Activated naive CD8-positive, alpha-beta T cell treated with anti-CD3 and anti-CD28 coated beads, Interleukin-2, amount 50 U/mL, for 24 hours (primary cell): Measurements from ENCODE around the gene MPLKIP.
A peak's percentile ranks its signal among the peaks of the same experiment; 100 is the strongest.

Experiments used
- ATAC-seq: fragments of 150-1000 bp; cut with Tn5 transposase; one replicate; pipeline ENCODE4 v1.10.0; 2021
- DNase-seq: peaks from one replicate; pipeline ENCODE4 v3.0.0; 2021
- H3K27ac Mint-ChIP-seq: one replicate; pipeline ENCODE4 v1.8.0; 2021; ENCODE audit warnings: mild to moderate bottlenecking, mixed read lengths
- H3K27me3 Mint-ChIP-seq: one replicate; pipeline ENCODE4 v1.8.0; 2021; ENCODE audit warnings: mixed read lengths
- H3K36me3 Mint-ChIP-seq: one replicate; pipeline ENCODE4 v1.8.0; 2021; ENCODE audit warnings: low read depth, mixed read lengths
- H3K4me1 Mint-ChIP-seq: one replicate; pipeline ENCODE4 v1.8.0; 2021; ENCODE audit warnings: mixed read lengths
- H3K4me3 Mint-ChIP-seq: one replicate; pipeline ENCODE4 v1.8.0; 2021; ENCODE audit warnings: mild to moderate bottlenecking, moderate library complexity, mixed read lengths
- H3K9me3 Mint-ChIP-seq: one replicate; pipeline ENCODE4 v1.8.0; 2021; ENCODE audit warnings: mixed read lengths

MPLKIP gene

GRCh38 chr7:40105879-40106473, 28.4 kb downstream of the MPLKIP start:
- no peaks in the 10 kb centered on the region for H3K9me3 Mint-ChIP-seq
- ATAC-seq (no peak), DNase-seq (no peak)

GRCh38 chr7:40102897-40103296, 31.5 kb downstream of the MPLKIP start:
- DNase-seq (no peak), ATAC-seq (no peak)
- Mint-ChIP-seq H3K9me3 (no peaks in the 10 kb centered on the region), H3K27ac (no peak overlapping the region), H3K27me3 (no peaks in the 10 kb centered on the region), H3K4me3 (no peak overlapping the region), H3K36me3 (no peaks in the 10 kb centered on the region), H3K4me1 (no peaks in the 10 kb centered on the region)

More at GRCh38 chr7:40105879-40106473, 28.4 kb downstream of the MPLKIP start:
- Mint-ChIP-seq H3K27ac (no peak overlapping the region), H3K4me1 (no peaks in the 10 kb centered on the region), H3K36me3 (no peaks in the 10 kb centered on the region), H3K27me3 (no peaks in the 10 kb centered on the region), H3K4me3 (no peak overlapping the region)

- Mint-ChIP-seq H3K27me3 (no peaks in the 10 kb centered on the region), H3K4me3 (no peak overlapping the region), H3K36me3 (peaks cover 6% of the 10 kb centered on the region), H3K4me1 (peaks cover 3% of the 10 kb centered on the region), H3K9me3 (no peaks in the 10 kb centered on the region), H3K27ac (no peak overlapping the region)
- DNase-seq (no peak), ATAC-seq (no peak)
Measured at GRCh38 chr7:40101201-40101600, 33.2 kb downstream of the MPLKIP start.

GRCh38 chr7:40099837-40100236, 34.6 kb downstream of the MPLKIP start:
- Mint-ChIP-seq H3K27me3 (no peaks in the 10 kb centered on the region), H3K9me3 (no peaks in the 10 kb centered on the region), H3K27ac (no peak overlapping the region), H3K36me3 (peaks cover 12% of the 10 kb centered on the region), H3K4me1 (peaks cover 9% of the 10 kb centered on the region), H3K4me3 (no peak overlapping the region)
- no peak for ATAC-seq
- DNase-seq: no peak

GRCh38 chr7:40098810-40099209, 35.6 kb downstream of the MPLKIP start:
- Mint-ChIP-seq H3K36me3 (peaks cover 22% of the 10 kb centered on the region), H3K27ac (no peak overlapping the region), H3K4me1 (peaks cover 9% of the 10 kb centered on the region), H3K9me3 (no peaks in the 10 kb centered on the region), H3K27me3 (no peaks in the 10 kb centered on the region), H3K4me3 (no peak overlapping the region)
- ATAC-seq: no peak
- DNase-seq: no peak

- Mint-ChIP-seq H3K36me3 (peaks cover 25% of the 10 kb centered on the region), H3K4me1 (peaks cover 9% of the 10 kb centered on the region), H3K9me3 (no peaks in the 10 kb centered on the region), H3K27me3 (no peaks in the 10 kb centered on the region), H3K27ac (no peak overlapping the region), H3K4me3 (no peak overlapping the region)
- ATAC-seq: no peak
- DNase-seq: no peak
Measured at GRCh38 chr7:40097728-40098127, 36.7 kb downstream of the MPLKIP start.

GRCh38 chr7:40095695-40096327, 38.6 kb downstream of the MPLKIP start:
- H3K4me3 Mint-ChIP-seq: no peak overlapping the region
- no peak overlapping the region for H3K27ac Mint-ChIP-seq
- H3K9me3 Mint-ChIP-seq: no peaks in the 10 kb centered on the region
- H3K27me3 Mint-ChIP-seq: no peaks in the 10 kb centered on the region
- H3K4me1 Mint-ChIP-seq: peaks cover 9% of the 10 kb centered on the region
- DNase-seq (no peak), ATAC-seq (no peak)
- H3K36me3 Mint-ChIP-seq: peaks cover 30% of the 10 kb centered on the region

GRCh38 chr7:40095230-40095629, 39.2 kb downstream of the MPLKIP start:
- Mint-ChIP-seq H3K27ac (no peak overlapping the region), H3K4me3 (no peak overlapping the region), H3K9me3 (no peaks in the 10 kb centered on the region), H3K4me1 (peaks cover 9% of the 10 kb centered on the region), H3K27me3 (no peaks in the 10 kb centered on the region), H3K36me3 (peaks cover 30% of the 10 kb centered on the region)
- no peak for ATAC-seq
- DNase-seq: no peak

GRCh38 chr7:40093631-40094350, 40.6 kb downstream of the MPLKIP start:
- H3K9me3 Mint-ChIP-seq: no peaks in the 10 kb centered on the region
- H3K27me3 Mint-ChIP-seq: no peaks in the 10 kb centered on the region
- peaks cover 9% of the 10 kb centered on the region for H3K4me1 Mint-ChIP-seq
- DNase-seq: no peak
- H3K4me3 Mint-ChIP-seq: no peak overlapping the region
- H3K36me3 Mint-ChIP-seq: peaks cover 40% of the 10 kb centered on the region
- no peak for ATAC-seq
- H3K27ac Mint-ChIP-seq: no peak overlapping the region

GRCh38 chr7:40092182-40092581, 42.2 kb downstream of the MPLKIP start:
- DNase-seq (no peak), ATAC-seq (no peak)
- Mint-ChIP-seq H3K36me3 (peaks cover 42% of the 10 kb centered on the region), H3K9me3 (no peaks in the 10 kb centered on the region), H3K4me1 (peaks cover 9% of the 10 kb centered on the region), H3K27ac (no peak overlapping the region), H3K4me3 (no peak overlapping the region), H3K27me3 (no peaks in the 10 kb centered on the region)

- Mint-ChIP-seq H3K27me3 (no peaks in the 10 kb centered on the region), H3K9me3 (no peaks in the 10 kb centered on the region), H3K36me3 (peaks cover 1% of the 10 kb centered on the region), H3K4me3 (no peak overlapping the region), H3K4me1 (no peaks in the 10 kb centered on the region), H3K27ac (peak overlapping the region; percentile 1)
- DNase-seq: no peak
- ATAC-seq: no peak
Measured at GRCh38 chr7:40077849-40078248, 56.6 kb downstream of the MPLKIP start.
